Body of pancreas (tissue), 4 donors: Measurements from ENCODE around the gene HNRNPF.

Source experiments
- CTCF ChIP-seq, 7 experiments: fragments of 450-650 bp in 4 of 7; fragments of 200-600 bp in 3 of 7; sonication (generic) in 3 of 7; IDR thresholded peaks; one replicate each; pipeline ENCODE4 v1.5.1; 2016 to 2019; ENCODE audit warnings: antibody characterized with exemption in 7 of 7
- POLR2A ChIP-seq, 3 donors: fragments of 450-650 bp; IDR thresholded peaks; one replicate each; pipeline ENCODE4 v1.6.1; 2016; ENCODE audit warnings: antibody characterized with exemption in 3 of 3, mild to moderate bottlenecking in 2 of 3

GRCh38 chr10:43430926-43431663, 22.1 kb upstream of the HNRNPF start:
- TF ChIP-seq POLR2A (IDR thresholded peaks at IDR 0.05): no peak
- no peak for TF ChIP-seq CTCF (IDR thresholded peaks at IDR 0.05)
